Activated CD8-positive, alpha-beta T cell treated with anti-CD3 and anti-CD28 coated beads for 36 hours (primary cell): Measurements from ENCODE around the gene LSM3. TPM values are rescaled to one million over a fixed set of nuclear protein-coding genes. Genes with fewer than 3 reads are reported as not detected.
A peak's percentile ranks its signal among the peaks of the same experiment; 100 is the strongest.

ENCODE experiments used
- ATAC-seq: fragments of 200-7000 bp; cut with Tn5 transposase; one replicate; pipeline ENCODE4 v1.10.0; 2021; ENCODE audit warnings: mild to moderate bottlenecking, moderate library complexity
- CTCF ChIA-PET: fragments of 350-600 bp; sonication (Branson Sonifier 250); formaldehyde crosslinking; loops from one replicate; lab custom pipeline; 2021; ENCODE audit warnings: antibody characterized with exemption; lab: Charles Lee
- POLR2A ChIA-PET: fragments of 350-600 bp; sonication (Branson Sonifier 250); formaldehyde crosslinking; loops from one replicate; lab custom pipeline; 2021; ENCODE audit warnings: antibody characterized with exemption; lab: Charles Lee
- DNase-seq: peaks from one replicate; pipeline ENCODE4 v3.0.0-alpha.2; 2020
- H3K27ac Mint-ChIP-seq: one replicate; pipeline ENCODE4 v1.8.0; 2021; ENCODE audit warnings: mild to moderate bottlenecking, mixed read lengths
- H3K27me3 Mint-ChIP-seq: one replicate; pipeline ENCODE4 v1.8.0; 2021; ENCODE audit warnings: mixed read lengths
- H3K36me3 Mint-ChIP-seq: one replicate; pipeline ENCODE4 v1.8.0; 2021; ENCODE audit warnings: low read depth, mixed read lengths
- H3K4me1 Mint-ChIP-seq: one replicate; pipeline ENCODE4 v1.8.0; 2021; ENCODE audit warnings: low read depth, mixed read lengths
- H3K4me3 Mint-ChIP-seq: one replicate; pipeline ENCODE4 v1.8.0; 2021; ENCODE audit warnings: mild to moderate bottlenecking, moderate library complexity, mixed read lengths
- H3K9me3 Mint-ChIP-seq: one replicate; pipeline ENCODE4 v1.8.0; 2021; ENCODE audit warnings: mixed read lengths
- intact Hi-C: fragments of 100-400 bp; cut with micrococcal nuclease; formaldehyde crosslinking; loops from one replicate; pipeline ENCODE4 v1.10.0; 2022
- total RNA-seq, 2 experiments: library from RNA; stranded (reverse); gene quantifications; one replicate each; pipeline ENCODE4 v1.2.3, GENCODE V29; 2021
- TF ChIP-seq, protein P1 (sequence below): fragments of 200-600 bp; IDR thresholded peaks from one replicate; pipeline ENCODE4 v1.8.0; 2022; ENCODE audit warnings: antibody characterized with exemption, mild to moderate bottlenecking

The LSM3 gene
- total RNA-seq, 2 experiments from 2014 or later = 20.0 to 20.5 TPM

- intact Hi-C loops = no loop called here
Observed at GRCh38 chr3:14181253-14181652, 2.6 kb downstream of the LSM3 start.

GRCh38 chr3:14183015-14183577 lies 4.5 kb downstream of the LSM3 start:
- no peak for ATAC-seq

More at GRCh38 chr3:14181253-14181652, 2.6 kb downstream of the LSM3 start:
- H3K9me3 Mint-ChIP-seq = no peaks in the 10 kb centered on the region
- ATAC-seq = no peak
- H3K36me3 Mint-ChIP-seq = peaks cover 36% of the 10 kb centered on the region
- H3K27me3 Mint-ChIP-seq = no peaks in the 10 kb centered on the region
- DNase-seq = no peak
- H3K27ac Mint-ChIP-seq = no peak overlapping the region
- POLR2A ChIA-PET = no interaction called here
- H3K4me1 Mint-ChIP-seq = peaks cover 42% of the 10 kb centered on the region
- TF ChIP-seq, protein P1, sequence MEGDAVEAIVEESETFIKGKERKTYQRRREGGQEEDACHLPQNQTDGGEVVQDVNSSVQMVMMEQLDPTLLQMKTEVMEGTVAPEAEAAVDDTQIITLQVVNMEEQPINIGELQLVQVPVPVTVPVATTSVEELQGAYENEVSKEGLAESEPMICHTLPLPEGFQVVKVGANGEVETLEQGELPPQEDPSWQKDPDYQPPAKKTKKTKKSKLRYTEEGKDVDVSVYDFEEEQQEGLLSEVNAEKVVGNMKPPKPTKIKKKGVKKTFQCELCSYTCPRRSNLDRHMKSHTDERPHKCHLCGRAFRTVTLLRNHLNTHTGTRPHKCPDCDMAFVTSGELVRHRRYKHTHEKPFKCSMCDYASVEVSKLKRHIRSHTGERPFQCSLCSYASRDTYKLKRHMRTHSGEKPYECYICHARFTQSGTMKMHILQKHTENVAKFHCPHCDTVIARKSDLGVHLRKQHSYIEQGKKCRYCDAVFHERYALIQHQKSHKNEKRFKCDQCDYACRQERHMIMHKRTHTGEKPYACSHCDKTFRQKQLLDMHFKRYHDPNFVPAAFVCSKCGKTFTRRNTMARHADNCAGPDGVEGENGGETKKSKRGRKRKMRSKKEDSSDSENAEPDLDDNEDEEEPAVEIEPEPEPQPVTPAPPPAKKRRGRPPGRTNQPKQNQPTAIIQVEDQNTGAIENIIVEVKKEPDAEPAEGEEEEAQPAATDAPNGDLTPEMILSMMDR = no peak
- no peak overlapping the region for H3K4me3 Mint-ChIP-seq
- CTCF ChIA-PET = interaction anchor here (1.0 kb wide), 1 partner anchor 22 kb away, joined by 3 read pairs; no protein-coding TSS in a partner anchor

DNA sequence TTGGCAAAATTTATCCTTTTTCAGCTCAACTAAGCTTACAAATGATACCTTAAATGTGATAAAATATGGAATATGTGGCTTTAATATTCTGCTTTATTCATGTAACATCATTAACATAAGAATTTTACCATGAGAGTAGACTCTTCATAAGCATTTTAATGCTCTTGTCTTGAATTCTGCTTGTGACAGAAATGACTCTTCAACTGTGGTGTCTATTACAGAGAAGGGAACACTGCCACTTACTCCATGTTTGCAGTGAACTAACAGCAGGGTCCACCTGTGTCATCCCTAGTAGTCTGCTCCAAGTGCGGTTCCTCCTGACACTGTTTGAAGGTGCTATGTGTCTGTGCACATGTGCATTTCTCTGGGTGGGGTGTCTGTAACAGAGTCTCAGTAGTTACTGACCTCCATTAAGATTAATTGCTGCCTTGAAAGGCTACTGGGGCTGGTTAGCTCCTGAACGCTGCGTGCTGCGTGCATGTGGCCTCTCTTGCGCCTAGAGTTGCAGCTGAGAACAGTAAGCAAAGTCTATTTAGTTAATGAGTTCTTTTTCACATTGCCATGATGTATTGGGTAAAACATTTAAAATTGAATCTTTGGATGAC lies 8.3 kb downstream of the LSM3 start:
- intact Hi-C loops = no loop called here
- no peaks in the 10 kb centered on the region for H3K27me3 Mint-ChIP-seq
- peaks cover 76% of the 10 kb centered on the region for H3K36me3 Mint-ChIP-seq
- ATAC-seq = no peak
- H3K27ac Mint-ChIP-seq = no peak overlapping the region
- DNase-seq = no peak
- TF ChIP-seq, protein P1 = no peak
- H3K9me3 Mint-ChIP-seq = no peaks in the 10 kb centered on the region
- POLR2A ChIA-PET = interaction anchor here (0.8 kb wide), 1 partner anchor 8 kb away, joined by 3 read pairs; the partner anchor contains the start of gene LSM3
- peaks cover 61% of the 10 kb centered on the region for H3K4me1 Mint-ChIP-seq
- CTCF ChIA-PET = interaction anchor here (1.9 to 4.7 kb wide), 2 partner anchors 16 to 17 kb away, joined by 8 to 26 read pairs; no protein-coding TSS in a partner anchor
- H3K4me3 Mint-ChIP-seq = no peak overlapping the region

More at GRCh38 chr3:14183015-14183577, 4.5 kb downstream of the LSM3 start:
- H3K27me3 Mint-ChIP-seq = no peaks in the 10 kb centered on the region
- no peak overlapping the region for H3K4me3 Mint-ChIP-seq
- no peak for DNase-seq
- intact Hi-C loops = no loop called here
- ChIA-PET POLR2A (interaction anchor here (0.8 to 1.5 kb wide), 2 partner anchors 59 to 219 kb away, joined by 3 read pairs; no protein-coding TSS in a partner anchor), CTCF (interaction anchor here (0.8 kb wide), 1 partner anchor 20 kb away, joined by 3 read pairs; no protein-coding TSS in a partner anchor)
- peaks cover 47% of the 10 kb centered on the region for H3K36me3 Mint-ChIP-seq
- no peaks in the 10 kb centered on the region for H3K9me3 Mint-ChIP-seq
- H3K4me1 Mint-ChIP-seq = peaks cover 39% of the 10 kb centered on the region
- TF ChIP-seq, protein P1 = no peak
- H3K27ac Mint-ChIP-seq = no peak overlapping the region

- POLR2A ChIA-PET = interaction anchor here (0.8 kb wide), 1 partner anchor 9 kb away, joined by 3 read pairs; the partner anchor contains the start of gene LSM3
- no peak for DNase-seq
- H3K27me3 Mint-ChIP-seq = no peaks in the 10 kb centered on the region
- CTCF ChIA-PET = interaction anchor here (1.9 to 4.7 kb wide), 2 partner anchors 10 to 16 kb away, joined by 7 to 26 read pairs; partner anchors contain the start of genes LSM3 and XPC
- no peaks in the 10 kb centered on the region for H3K9me3 Mint-ChIP-seq
- peak overlapping the region; percentile 13 for H3K27ac Mint-ChIP-seq
- H3K4me1 Mint-ChIP-seq = peaks cover 62% of the 10 kb centered on the region
- H3K36me3 Mint-ChIP-seq = peaks cover 63% of the 10 kb centered on the region
- intact Hi-C loops = no loop called here
- peak; percentile 73 for ATAC-seq
- TF ChIP-seq, protein P1 = no peak
- no peak overlapping the region for H3K4me3 Mint-ChIP-seq
Observed at GRCh38 chr3:14188041-14188754, 9.6 kb downstream of the LSM3 start.
